H54 (cell line): ENCODE data around the gene ORMDL3.

Experiments used
- DNase-seq: peaks from one replicate; pipeline ENCODE4 v3.0.0; 2011; ENCODE audit warnings: low spot score, mixed read lengths; ENCODE audit not compliant: insufficient read length
- FAIRE-seq: peaks from 3 replicates; lab custom pipeline; 2011; peaks lifted over from hg19 to GRCh38; lab: Jason Lieb, UNC
- POLR2A ChIP-seq: IDR thresholded peaks from 2 replicates; pipeline ENCODE4 v1.6.1; 2011; ENCODE audit warnings: low read depth, mild to moderate bottlenecking, low read length

Gene ORMDL3

GRCh38 chr17:39927101-39927928 lies at the start of gene ORMDL3, which contains the start of gene LRRC3C:
Gene ORMDL3 (minus strand): TSS chr17:39927601. CDS start chr17:39924203, 3,398 bp downstream.
Gene LRRC3C (plus strand): TSS chr17:39927732. CDS start chr17:39941524, 13,792 bp downstream.
- DNase-seq (peak; percentile 75), FAIRE-seq (no peak)
- TF ChIP-seq POLR2A = peak; percentile 71

GRCh38 chr17:39975801-39976200 lies 48.4 kb upstream of the ORMDL3 start:
- no peak for FAIRE-seq
- TF ChIP-seq POLR2A = no peak
- no peak for DNase-seq

- no peak for DNase-seq
- FAIRE-seq = no peak
- no peak for TF ChIP-seq POLR2A
Observed at GRCh38 chr17:39974433-39974832, 47.0 kb upstream of the ORMDL3 start.

- DNase-seq = no peak
- no peak for FAIRE-seq
- TF ChIP-seq POLR2A = no peak
Observed at GRCh38 chr17:39973496-39973895, 46.1 kb upstream of the ORMDL3 start.

GRCh38 chr17:39972271-39972670 lies 44.9 kb upstream of the ORMDL3 start:
- no peak for FAIRE-seq
- TF ChIP-seq POLR2A = no peak
- DNase-seq = no peak

- FAIRE-seq = no peak
- no peak for TF ChIP-seq POLR2A
- no peak for DNase-seq
Observed at GRCh38 chr17:39971076-39971603, 43.7 kb upstream of the ORMDL3 start.

GRCh38 chr17:39970157-39970692 lies 42.8 kb upstream of the ORMDL3 start:
- no peak for FAIRE-seq
- no peak for TF ChIP-seq POLR2A

GRCh38 chr17:39969375-39969774 lies 42.0 kb upstream of the ORMDL3 start:
- no peak for TF ChIP-seq POLR2A
- DNase-seq (no peak), FAIRE-seq (no peak)

More at GRCh38 chr17:39970157-39970692, 42.8 kb upstream of the ORMDL3 start:
- no peak for DNase-seq

GRCh38 chr17:39968761-39969160 lies 41.4 kb upstream of the ORMDL3 start:
- DNase-seq = no peak
- no peak for TF ChIP-seq POLR2A
- FAIRE-seq = no peak

- no peak for TF ChIP-seq POLR2A
- DNase-seq (no peak), FAIRE-seq (no peak)
Observed at GRCh38 chr17:39966771-39967170, 39.4 kb upstream of the ORMDL3 start.

- DNase-seq = no peak
- no peak for FAIRE-seq
- no peak for TF ChIP-seq POLR2A
Observed at GRCh38 chr17:39965017-39965699, 37.8 kb upstream of the ORMDL3 start.

- FAIRE-seq (no peak), DNase-seq (no peak)
- no peak for TF ChIP-seq POLR2A
Observed at GRCh38 chr17:39963829-39964228, 36.4 kb upstream of the ORMDL3 start.

GRCh38 chr17:39962642-39963220 lies 35.3 kb upstream of the ORMDL3 start, which contains the start of gene GSDMA:
Gene GSDMA (plus strand): TSS chr17:39963004. CDS start chr17:39965688, 2,684 bp downstream.
- no peak for TF ChIP-seq POLR2A
- DNase-seq (no peak), FAIRE-seq (no peak)

- FAIRE-seq (no peak), DNase-seq (no peak)
- TF ChIP-seq POLR2A = no peak
Observed at GRCh38 chr17:39960524-39961041, 33.2 kb upstream of the ORMDL3 start.
